Naive thymus-derived CD8-positive, alpha-beta T cell (primary cell): Measurements from ENCODE around the gene TMEM271. TPM values are rescaled to one million over a fixed set of nuclear protein-coding genes. Genes with fewer than 3 reads are reported as not detected.
"Not testable (repeated sequence)": the region's sequence is repeated elsewhere in the genome, so short reads cannot be mapped to it uniquely, and the experiment has no call there.

Experiments
- ATAC-seq, 2 donors: fragments of 150-1000 bp; cut with Tn5 transposase in 1 of 2; sonication (Bioruptor Pico), chemical (Tn5 transposase) in 1 of 2; 1 replicate in 1 of 2; 2 replicates in 1 of 2; pipeline ENCODE4 v1.10.0; 2021; ENCODE audit warnings: mild to moderate bottlenecking in 2 of 2, moderate library complexity in 2 of 2
- POLR2A ChIA-PET: fragments of 350-600 bp; sonication (Branson Sonifier 250); formaldehyde crosslinking; loops from one replicate; lab custom pipeline; 2021; ENCODE audit warnings: antibody characterized with exemption; lab: Charles Lee
- DNase-seq, 10 donors: peaks; one replicate each; pipeline versions ENCODE4 v3.0.0 to v3.0.0-alpha.2; 2020 to 2022
- H3K27ac Mint-ChIP-seq, 10 donors: one replicate each; pipeline ENCODE4 v1.8.0; 2020 to 2022; ENCODE audit warnings: mild to moderate bottlenecking in 10 of 10, mixed read lengths in 10 of 10, moderate library complexity in 4 of 10, inconsistent platforms in 1 of 10
- H3K27me3 Mint-ChIP-seq, 5 donors: one replicate each; pipeline ENCODE4 v1.8.0; 2021 to 2022; ENCODE audit warnings: mixed read lengths in 5 of 5
- H3K36me3 Mint-ChIP-seq, 3 donors: one replicate each; pipeline ENCODE4 v1.8.0; 2020 to 2022; ENCODE audit warnings: mixed read lengths in 3 of 3, mild to moderate bottlenecking in 2 of 3, inconsistent platforms in 1 of 3
- H3K4me1 Mint-ChIP-seq, 4 donors: one replicate each; pipeline ENCODE4 v1.8.0; 2021 to 2022; ENCODE audit warnings: mixed read lengths in 4 of 4
- H3K4me3 Mint-ChIP-seq, 10 donors: one replicate each; pipeline ENCODE4 v1.8.0; 2020 to 2022; ENCODE audit warnings: mild to moderate bottlenecking in 10 of 10, mixed read lengths in 10 of 10, moderate library complexity in 6 of 10, inconsistent platforms in 1 of 10
- H3K9me3 Mint-ChIP-seq, 9 donors: one replicate each; pipeline ENCODE4 v1.8.0; 2020 to 2022; ENCODE audit warnings: mixed read lengths in 9 of 9, mild to moderate bottlenecking in 3 of 9, inconsistent platforms in 1 of 9, moderate library complexity in 1 of 9
- polyA plus RNA-seq, 3 donors: library from polyadenylated mRNA; unstranded; fragments of 300-500 nt; fragmentation: Illumina TruSeq; gene quantifications; one replicate each; pipeline ENCODE4 v1.2.3, GENCODE V29; 2021
- total RNA-seq, 8 experiments: library from RNA in 2 of 8; stranded (reverse) in 2 of 8; gene quantifications; one replicate each; pipeline ENCODE4 v1.2.3 and lab custom pipeline; 2021 to 2026

The TMEM271 gene
- total and polyA plus RNA-seq, 5 experiments from 2014 or later, result not detected

DNA sequence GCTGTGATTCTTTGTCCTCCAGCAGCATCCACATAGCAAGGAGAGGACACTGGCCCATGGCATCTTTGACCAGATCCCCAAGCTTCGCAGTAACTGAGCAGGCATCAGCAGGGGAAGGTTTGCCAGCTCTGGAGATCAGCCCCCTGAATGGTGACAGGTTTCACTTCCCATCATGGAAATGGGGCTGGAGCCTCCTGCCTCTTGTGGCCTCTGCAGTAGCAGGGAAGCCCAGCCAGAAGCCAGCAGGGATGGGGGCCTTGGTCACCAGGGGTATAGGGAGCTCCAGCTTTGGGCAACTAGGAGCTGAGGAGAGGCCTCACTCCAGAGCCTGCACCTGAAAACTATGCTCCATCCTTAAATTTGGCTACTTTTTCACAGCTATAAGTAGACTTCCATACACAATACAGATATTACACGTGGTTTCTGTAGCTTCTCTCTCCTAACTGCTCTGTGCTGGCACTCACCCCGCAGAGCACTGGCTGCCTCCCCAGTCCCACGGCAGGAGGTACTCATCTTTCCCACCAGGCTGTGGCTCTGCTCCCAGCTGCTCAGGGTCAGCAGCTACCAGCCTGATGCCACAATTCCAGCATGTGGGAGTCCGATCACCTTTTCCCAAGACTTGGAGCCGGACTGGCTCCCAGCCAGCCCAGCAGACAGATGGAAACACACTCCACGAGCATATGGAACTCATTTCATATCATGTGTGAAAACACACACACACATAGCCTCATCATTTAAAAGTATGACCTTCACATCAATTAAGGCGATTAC is 2.8 kb downstream of the TMEM271 start:
- Mint-ChIP-seq H3K4me1 (peaks cover 12 to 18% (median 15%) of the 10 kb centered on the region in 4 donors), H3K27ac (peak overlapping the region in 1 of 10 donors; percentile 40), H3K27me3 (peaks cover 40 to 79% (median 52%) of the 10 kb centered on the region in 5 donors), H3K36me3 (peaks cover 0 to 8% (median 6%) of the 10 kb centered on the region in 3 donors), H3K9me3 (peaks cover 0 to 13% (median 3%) of the 10 kb centered on the region in 9 donors), H3K4me3 (peak overlapping the region in 4 of 10 donors; percentile 19 to 64 (median 52))
- no peak for ATAC-seq
- POLR2A ChIA-PET, result no interaction called here
- no peak for DNase-seq

DNA sequence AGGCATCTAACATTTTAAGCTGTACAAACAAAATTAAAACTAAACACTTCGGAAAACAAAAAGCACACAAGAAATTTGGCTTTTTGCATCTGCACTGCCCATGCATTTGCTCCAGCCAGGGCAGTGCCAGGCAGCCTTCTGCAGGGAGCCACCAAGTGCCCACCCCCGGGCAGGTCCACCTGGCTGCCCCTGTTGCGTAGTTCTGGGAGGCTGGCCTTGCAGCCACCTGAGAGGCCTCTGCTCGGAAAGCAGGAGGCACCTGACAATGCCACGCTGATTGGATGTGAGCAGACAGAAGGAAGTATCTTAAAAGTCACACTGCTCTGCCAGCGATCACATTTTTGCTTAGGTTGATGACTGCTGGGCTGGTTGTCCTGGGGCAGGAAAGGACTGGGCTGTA is 3.5 kb downstream of the TMEM271 start:
- DNase-seq (no peak), ATAC-seq (no peak)
- no peak overlapping the region for H3K4me3 Mint-ChIP-seq
- H3K27me3 Mint-ChIP-seq, result peaks cover 37 to 79% (median 49%) of the 10 kb centered on the region in 5 donors
- H3K4me1 Mint-ChIP-seq, result peaks cover 9 to 12% (median 11%) of the 10 kb centered on the region in 4 donors
- peaks cover 0 to 8% (median 6%) of the 10 kb centered on the region in 3 donors for H3K36me3 Mint-ChIP-seq
- POLR2A ChIA-PET, result no interaction called here
- no peak overlapping the region for H3K27ac Mint-ChIP-seq
- peaks cover 0 to 13% (median 3%) of the 10 kb centered on the region in 9 donors for H3K9me3 Mint-ChIP-seq

DNA sequence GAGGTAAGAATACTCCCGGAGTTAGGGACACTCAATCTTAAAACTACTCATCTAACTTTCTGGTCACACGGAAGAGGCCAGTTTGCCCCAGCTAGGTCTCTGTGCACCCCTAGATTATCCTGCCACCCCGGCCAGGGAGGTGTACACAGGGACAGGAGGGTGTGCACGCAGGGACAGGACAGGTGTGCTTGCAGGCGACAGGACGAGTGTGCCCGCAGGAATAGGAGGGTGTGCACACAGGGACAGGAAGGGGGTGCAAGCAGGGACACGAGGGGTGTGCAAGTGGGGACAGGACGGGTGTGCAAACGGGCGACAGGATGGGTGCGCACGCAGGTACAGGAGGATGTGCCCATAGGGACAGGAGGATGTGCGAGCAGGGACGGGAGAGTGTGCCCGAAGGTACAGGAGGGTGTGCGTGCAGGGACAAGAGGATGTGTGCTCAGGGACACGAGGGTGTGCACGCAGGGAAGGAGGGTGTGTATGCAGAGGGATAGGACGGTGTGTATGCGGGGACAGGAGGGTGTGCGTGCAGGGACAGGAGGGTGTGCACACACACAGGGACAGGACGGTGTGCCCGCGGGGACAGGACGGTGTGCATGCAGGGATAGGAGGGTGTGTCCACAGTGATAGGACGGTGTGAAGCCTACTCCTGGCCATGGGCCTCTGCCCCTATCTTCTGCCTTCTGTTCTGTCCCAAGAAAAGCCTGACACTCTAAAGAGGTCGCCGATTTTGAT is 4.1 kb downstream of the TMEM271 start:
- Mint-ChIP-seq H3K36me3 (peaks cover 0 to 8% (median 5%) of the 10 kb centered on the region in 3 donors), H3K27me3 (peaks cover 34 to 79% (median 50%) of the 10 kb centered on the region in 5 donors), H3K9me3 (peaks cover 0 to 13% (median 2%) of the 10 kb centered on the region in 9 donors), H3K4me3 (peak overlapping the region in 1 of 10 donors; percentile 9), H3K27ac (peak overlapping the region in 1 of 10 donors; percentile 51), H3K4me1 (peaks cover 5 to 9% (median 9%) of the 10 kb centered on the region in 4 donors)
- POLR2A ChIA-PET, result no interaction called here
- DNase-seq (no peak), ATAC-seq (no peak)

DNA sequence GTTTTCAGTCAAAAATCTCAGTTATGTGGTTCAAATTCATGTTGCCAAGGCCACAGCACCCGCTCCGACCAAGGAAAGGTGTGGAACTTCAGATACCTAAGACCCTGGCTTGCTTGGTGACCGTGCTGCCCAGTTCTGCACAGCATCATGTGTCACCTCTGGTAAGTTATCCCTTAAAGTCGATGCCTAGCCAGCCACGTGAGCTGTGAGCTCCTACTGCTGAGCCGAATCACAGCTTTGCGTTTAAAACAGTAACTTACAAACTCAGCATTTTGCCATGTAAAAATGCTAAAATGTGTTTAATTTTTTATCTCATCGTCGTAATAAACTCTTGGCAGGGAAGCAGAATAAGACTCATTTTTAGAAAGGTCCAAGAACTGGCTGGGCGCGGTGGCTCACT is 5.3 kb downstream of the TMEM271 start:
- DNase-seq, result no peak
- Mint-ChIP-seq H3K4me1 (peaks cover 3 to 7% (median 6%) of the 10 kb centered on the region in 4 donors), H3K9me3 (peaks cover 0 to 15% (median 4%) of the 10 kb centered on the region in 9 donors), H3K27ac (no peak overlapping the region), H3K27me3 (peaks cover 32 to 78% (median 50%) of the 10 kb centered on the region in 5 donors), H3K4me3 (no peak overlapping the region), H3K36me3 (peaks cover 0 to 8% (median 3%) of the 10 kb centered on the region in 3 donors)
- ATAC-seq, result no peak
- POLR2A ChIA-PET, result no interaction called here

DNA sequence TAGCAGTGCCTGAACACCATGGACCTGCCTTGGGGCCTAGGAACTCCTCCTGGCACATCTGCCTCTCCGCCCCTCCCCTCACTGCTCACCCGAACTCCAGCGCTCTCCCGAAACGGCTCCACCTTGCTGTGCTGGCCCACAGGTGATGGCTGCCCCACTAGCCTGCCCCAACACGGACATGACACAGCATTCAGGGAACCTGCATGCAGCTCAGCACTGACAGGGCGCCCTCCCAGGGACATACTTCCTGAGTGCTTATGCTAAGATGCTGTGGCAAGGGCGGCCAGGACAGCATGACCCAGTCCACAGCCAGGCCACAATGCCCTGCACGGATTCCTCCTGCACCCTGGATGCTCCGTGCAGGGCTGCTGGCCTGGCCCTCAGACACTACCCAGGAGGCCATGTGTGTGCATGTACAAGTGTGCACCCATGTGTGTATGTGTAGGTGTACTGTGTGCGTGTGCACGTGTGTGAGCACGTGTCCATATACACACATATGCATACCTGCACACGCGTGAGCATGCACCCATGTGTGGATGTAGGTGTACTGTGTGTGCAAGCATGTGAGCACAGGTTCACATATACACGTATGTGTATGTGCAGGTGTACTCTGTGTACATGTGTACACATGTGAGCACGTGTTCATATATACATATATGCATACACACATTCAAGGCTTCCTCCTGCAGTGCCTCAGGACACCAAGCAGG is 6.0 kb downstream of the TMEM271 start:
- ATAC-seq (no peak), DNase-seq (no peak)
- H3K27me3 Mint-ChIP-seq, result peaks cover 32 to 78% (median 50%) of the 10 kb centered on the region in 5 donors
- POLR2A ChIA-PET, result no interaction called here
- H3K36me3 Mint-ChIP-seq, result peaks cover 0 to 8% (median 3%) of the 10 kb centered on the region in 3 donors
- peak overlapping the region in 1 of 10 donors; percentile 26 for H3K4me3 Mint-ChIP-seq
- H3K4me1 Mint-ChIP-seq, result peaks cover 3 to 7% (median 6%) of the 10 kb centered on the region in 4 donors
- peaks cover 0 to 19% (median 6%) of the 10 kb centered on the region in 9 donors for H3K9me3 Mint-ChIP-seq
- H3K27ac Mint-ChIP-seq, result no peak overlapping the region

DNA sequence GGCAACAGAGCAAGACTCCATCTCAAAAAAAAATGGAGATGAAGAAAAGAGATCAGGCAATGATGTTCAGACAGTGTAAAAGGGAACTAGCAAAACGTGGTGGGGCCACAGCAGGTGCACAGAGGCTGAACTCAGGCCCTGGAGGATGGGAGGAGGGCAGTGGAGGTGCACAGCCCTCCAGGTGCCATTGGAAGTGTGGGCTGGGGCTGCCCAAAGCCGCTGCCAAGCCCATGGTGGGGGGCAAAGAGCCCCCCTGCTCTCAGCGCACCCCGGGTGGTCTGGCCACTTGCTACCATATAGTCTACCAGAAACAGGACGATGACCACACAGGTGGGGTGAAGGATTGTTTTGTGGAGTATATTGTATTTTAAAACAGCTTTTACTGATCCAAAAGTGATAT is 7.1 kb downstream of the TMEM271 start:
- H3K36me3 Mint-ChIP-seq, result peaks cover 0 to 8% (median 3%) of the 10 kb centered on the region in 3 donors
- H3K27ac Mint-ChIP-seq, result no peak overlapping the region
- peaks cover 0 to 21% (median 7%) of the 10 kb centered on the region in 9 donors for H3K9me3 Mint-ChIP-seq
- H3K4me3 Mint-ChIP-seq, result no peak overlapping the region
- H3K27me3 Mint-ChIP-seq, result peaks cover 27 to 70% (median 50%) of the 10 kb centered on the region in 5 donors
- POLR2A ChIA-PET, result no interaction called here
- no peak for DNase-seq
- ATAC-seq, result no peak
- peaks cover 0 to 8% (median 2%) of the 10 kb centered on the region in 4 donors for H3K4me1 Mint-ChIP-seq

DNA sequence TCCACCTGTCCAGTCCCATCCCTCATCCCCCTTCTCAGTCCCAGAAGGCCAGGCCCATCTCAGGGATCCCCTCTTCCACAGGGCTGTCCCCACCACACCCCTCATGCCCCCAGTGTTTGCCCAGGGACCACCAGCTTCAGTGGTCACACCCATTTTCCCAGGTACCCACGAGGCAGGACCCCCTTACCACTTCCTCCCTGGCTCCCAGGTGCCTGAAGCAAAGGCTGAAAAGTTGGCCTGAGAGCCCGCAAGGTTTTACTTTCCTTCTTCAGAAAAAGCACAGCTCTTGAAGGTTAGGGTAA is 7.8 kb downstream of the TMEM271 start:
- Mint-ChIP-seq H3K27ac (peak overlapping the region in 1 of 10 donors; percentile 19), H3K4me1 (peaks cover 0 to 8% (median 0%) of the 10 kb centered on the region in 4 donors), H3K4me3 (no peak overlapping the region), H3K9me3 (peaks cover 0 to 28% (median 8%) of the 10 kb centered on the region in 9 donors), H3K27me3 (peaks cover 21 to 63% (median 48%) of the 10 kb centered on the region in 5 donors), H3K36me3 (peaks cover 0 to 8% (median 3%) of the 10 kb centered on the region in 3 donors)
- DNase-seq (no peak), ATAC-seq (no peak)
- POLR2A ChIA-PET, result no interaction called here

DNA sequence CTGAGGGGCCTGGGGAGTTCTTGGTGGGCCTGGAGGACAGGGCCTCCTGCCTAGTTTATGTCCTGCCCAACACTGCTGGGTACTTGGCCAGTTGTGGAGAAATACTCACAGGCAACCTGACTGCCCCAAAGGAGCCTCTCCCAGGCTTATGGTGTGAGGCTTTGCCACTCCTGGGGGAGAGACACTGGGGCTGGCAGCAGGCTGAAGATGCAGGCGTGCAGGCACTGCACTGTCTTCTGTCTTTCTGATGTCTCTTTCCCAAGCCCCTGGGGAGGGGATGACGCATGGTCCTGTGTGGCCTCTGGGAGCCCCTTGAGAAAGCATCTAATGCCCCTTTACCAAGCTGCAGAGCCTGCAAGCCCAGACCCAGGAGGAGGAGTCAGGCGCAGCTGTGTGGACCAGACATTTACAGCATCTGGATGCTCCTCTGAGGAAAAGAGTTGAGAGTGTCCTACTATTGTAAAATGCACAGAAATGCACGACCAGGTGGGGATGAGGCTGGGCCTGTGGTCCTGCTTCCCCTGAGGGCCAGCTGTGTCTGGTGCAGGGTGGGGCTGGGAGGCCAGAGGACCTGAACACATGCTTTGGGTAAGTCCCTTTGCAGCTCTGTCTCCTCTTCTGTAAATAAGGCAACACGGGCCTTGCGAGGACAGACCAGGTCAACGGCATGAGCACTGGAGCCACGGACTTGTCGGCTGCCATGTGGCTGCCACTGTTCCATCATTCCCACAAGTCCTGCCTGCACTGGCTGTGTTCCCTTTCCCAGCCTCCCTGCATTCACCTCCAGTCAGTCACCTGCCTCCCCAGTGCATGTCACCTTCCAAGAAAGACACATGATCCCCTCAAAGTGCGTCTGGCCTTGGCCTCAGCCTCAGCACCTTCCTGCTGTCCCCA is 8.4 kb downstream of the TMEM271 start:
- H3K27ac Mint-ChIP-seq, result peak overlapping the region in 1 of 10 donors; percentile 19
- POLR2A ChIA-PET, result no interaction called here
- H3K36me3 Mint-ChIP-seq, result peaks cover 0 to 8% (median 3%) of the 10 kb centered on the region in 3 donors
- H3K9me3 Mint-ChIP-seq, result peaks cover 0 to 34% (median 13%) of the 10 kb centered on the region in 9 donors
- H3K27me3 Mint-ChIP-seq, result peaks cover 21 to 57% (median 49%) of the 10 kb centered on the region in 5 donors
- no peak overlapping the region for H3K4me3 Mint-ChIP-seq
- ATAC-seq (no peak), DNase-seq (no peak)
- H3K4me1 Mint-ChIP-seq, result peaks cover 0 to 8% (median 0%) of the 10 kb centered on the region in 4 donors

DNA sequence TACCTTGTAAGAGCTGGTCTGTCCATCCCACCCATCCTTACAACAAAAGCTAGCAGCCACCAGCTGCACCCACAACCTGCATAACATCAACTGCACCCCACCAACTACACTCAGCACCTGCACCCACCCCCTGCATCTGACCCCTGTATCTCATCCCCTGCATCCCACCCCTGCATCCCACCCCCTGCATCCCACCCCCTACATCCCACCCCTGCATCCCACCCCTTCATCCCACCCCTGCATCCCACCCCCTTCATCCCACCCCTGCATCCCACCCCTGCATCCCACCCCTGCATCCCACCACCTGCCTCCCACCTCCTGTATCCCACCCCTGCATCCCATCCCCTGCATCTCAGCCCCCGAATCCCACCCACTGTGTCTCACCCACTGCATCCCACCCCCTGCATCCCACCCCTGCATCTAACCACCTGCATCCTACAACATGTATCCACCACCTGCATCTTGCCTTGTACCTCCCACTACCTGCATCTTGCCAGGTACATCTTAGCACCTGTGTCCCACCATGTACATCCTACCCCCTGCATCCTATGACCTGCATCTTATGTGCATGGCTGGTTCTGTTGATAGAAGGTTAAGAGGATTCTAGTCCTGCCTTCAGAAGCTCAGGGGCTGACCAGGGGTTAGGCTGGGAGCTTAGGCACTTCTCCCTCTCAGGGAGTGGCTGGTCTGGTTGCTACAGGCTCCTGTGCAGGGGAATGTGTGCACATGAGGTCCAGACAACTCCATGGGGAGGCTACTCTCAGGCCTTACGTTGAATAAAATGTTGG is 9.4 kb downstream of the TMEM271 start:
- Mint-ChIP-seq H3K27me3 (peaks cover 13 to 47% (median 44%) of the 10 kb centered on the region in 5 donors), H3K9me3 (peaks cover 0 to 31% (median 12%) of the 10 kb centered on the region in 9 donors)
- POLR2A ChIA-PET, result no interaction called here

DNA sequence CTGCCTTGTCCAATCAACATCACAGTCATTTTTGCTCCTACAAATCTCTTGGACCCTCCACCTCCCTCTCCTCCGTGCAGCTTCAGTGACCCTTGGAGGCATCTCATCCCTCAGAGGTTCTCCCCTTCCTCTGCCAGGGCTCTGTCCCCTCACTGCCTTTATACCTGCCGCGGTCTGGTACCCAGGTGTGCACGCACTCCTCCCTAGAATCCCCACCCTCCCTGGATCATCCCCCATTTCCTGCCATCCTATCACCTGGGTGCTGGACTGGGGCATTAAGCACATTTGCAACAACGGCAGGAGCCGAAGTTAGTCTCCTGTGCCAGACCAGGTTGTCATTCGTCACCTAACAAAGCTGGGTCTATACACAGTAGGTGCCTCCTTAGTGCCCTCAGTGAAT is 10.1 kb downstream of the TMEM271 start:
- H3K27me3 Mint-ChIP-seq, result peaks cover 8 to 40% (median 40%) of the 10 kb centered on the region in 5 donors
- ATAC-seq (no peak), DNase-seq (no peak)
- H3K36me3 Mint-ChIP-seq, result no peaks in the 10 kb centered on the region
- POLR2A ChIA-PET, result no interaction called here
- peaks cover 0 to 26% (median 8%) of the 10 kb centered on the region in 9 donors for H3K9me3 Mint-ChIP-seq
- H3K27ac Mint-ChIP-seq, result peak overlapping the region in 1 of 10 donors; percentile 68
- no peak overlapping the region for H3K4me3 Mint-ChIP-seq
- peaks cover 0 to 2% (median 0%) of the 10 kb centered on the region in 4 donors for H3K4me1 Mint-ChIP-seq

More for the DNA sequence above, 9.4 kb downstream of the TMEM271 start:
- no peak for ATAC-seq
- Mint-ChIP-seq H3K4me1 (peaks cover 0 to 2% (median 0%) of the 10 kb centered on the region in 4 donors), H3K27ac (no peak overlapping the region), H3K36me3 (peaks cover 0 to 6% (median 3%) of the 10 kb centered on the region in 3 donors), H3K4me3 (no peak overlapping the region)
- no peak for DNase-seq

DNA sequence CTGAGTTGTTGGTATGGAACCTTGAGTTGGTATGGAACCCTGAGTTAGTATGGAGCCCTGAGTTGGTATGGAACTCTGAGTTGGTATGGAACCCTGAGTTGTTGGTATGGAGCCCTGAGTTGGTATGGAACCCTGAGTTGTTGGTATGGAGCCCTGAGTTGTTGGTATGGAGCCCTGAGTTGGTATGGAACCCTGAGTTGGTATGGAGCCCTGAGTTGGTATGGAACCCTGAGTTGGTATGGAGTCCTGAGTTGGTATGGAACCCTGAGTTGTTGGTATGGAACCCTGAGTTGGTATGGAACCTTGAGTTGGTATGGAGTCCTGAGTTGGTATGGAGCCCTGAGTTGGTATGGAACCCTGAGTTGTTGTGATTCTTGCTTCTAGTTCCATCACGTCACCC is 10.5 kb downstream of the TMEM271 start:
- peaks cover 4 to 38% (median 37%) of the 10 kb centered on the region in 5 donors for H3K27me3 Mint-ChIP-seq
- DNase-seq, H3K36me3 Mint-ChIP-seq, POLR2A ChIA-PET, H3K27ac Mint-ChIP-seq, ATAC-seq, H3K4me3 Mint-ChIP-seq, H3K4me1 Mint-ChIP-seq: not testable (repeated sequence)
- H3K9me3 Mint-ChIP-seq, result peaks cover 0 to 26% (median 8%) of the 10 kb centered on the region in 9 donors
